Panc1 (cell line): ENCODE results near the gene ITPRIP. TPM values are rescaled to one million over a fixed set of nuclear protein-coding genes. Genes with fewer than 3 reads are reported as not detected.

Experiments
- ATAC-seq: fragments of 200-7000 bp; cut with Tn5 transposase; 2 replicates; pipeline ENCODE4 v1.9.1; 2020; ENCODE audit warnings: mild to moderate bottlenecking, moderate library complexity
- BruUV-seq: library from RNA; stranded (reverse); fragments of 400-500 nt; replicated peaks from 2 replicates; lab custom pipeline; 2021; lab: Mats Ljungman, UMichigan
- CTCF ChIA-PET: fragments of 300-600 bp; sonication (Branson Sonifier 250); formaldehyde crosslinking; loops from one replicate; lab custom pipeline; 2022; ENCODE audit warnings: antibody characterized with exemption; lab: Charles Lee
- POLR2A ChIA-PET: fragments of 300-600 bp; sonication (Branson Sonifier 250); formaldehyde crosslinking; loops from one replicate; lab custom pipeline; 2022; ENCODE audit warnings: antibody characterized with exemption; lab: Charles Lee
- DNase-seq: peaks from one replicate; pipeline ENCODE4 v3.0.0-alpha.2; 2010; ENCODE audit warnings: low read depth, low spot score
- H3K27ac ChIP-seq: 2 replicates; pipeline ENCODE4 v1.5.1; 2011; ENCODE audit warnings: mild to moderate bottlenecking, low read length, inconsistent platforms
- H3K27me3 ChIP-seq: fragments of 200-500 bp; sonication (Bioruptor generic); 2 replicates; pipeline ENCODE4 v1.6.0; 2014; ENCODE audit warnings: low read length, inconsistent platforms; ENCODE audit not compliant: control insufficient read depth, insufficient read depth
- H3K36me3 ChIP-seq: fragments of 200-500 bp; sonication (Bioruptor generic); 2 replicates; pipeline ENCODE4 v1.5.1; 2014; ENCODE audit warnings: inconsistent platforms, mild to moderate bottlenecking, low read length, moderate library complexity; ENCODE audit not compliant: control insufficient read depth, insufficient read depth
- H3K4me1 ChIP-seq: 2 replicates; pipeline ENCODE4 v1.5.1; 2011; ENCODE audit warnings: inconsistent platforms, mild to moderate bottlenecking, low read length, moderate library complexity; ENCODE audit not compliant: control insufficient read depth, insufficient read depth
- H3K4me3 ChIP-seq, 2 experiments: 2 replicates each; pipeline ENCODE4 v1.5.1; 2011 to 2012; ENCODE audit warnings: low read depth in 2 of 2, low read length in 2 of 2, mild to moderate bottlenecking in 2 of 2, inconsistent platforms in 1 of 2, moderate library complexity in 1 of 2
- H3K9me3 ChIP-seq: fragments of 200-500 bp; sonication (Bioruptor generic); 2 replicates; pipeline ENCODE4 v1.5.1; 2014; ENCODE audit warnings: low read depth, mild to moderate bottlenecking, inconsistent platforms, low read length, moderate library complexity; ENCODE audit not compliant: control insufficient read depth, insufficient read depth
- POLR2AphosphoS5 ChIP-seq: IDR thresholded peaks from 2 replicates; pipeline ENCODE4 v1.6.1; 2012; ENCODE audit warnings: mild to moderate bottlenecking, low read depth, low read length, moderate library complexity
- REST ChIP-seq, 2 experiments: IDR thresholded peaks; 2 replicates each; pipeline ENCODE4 v1.6.1; 2011 to 2012; ENCODE audit warnings: low read depth in 2 of 2, control low read depth in 1 of 2, low read length in 1 of 2, mild to moderate bottlenecking in 1 of 2, moderate library complexity in 1 of 2; ENCODE audit not compliant: insufficient read depth in 1 of 2
- SIN3A ChIP-seq: IDR thresholded peaks from 2 replicates; pipeline ENCODE4 v1.6.1; 2012; ENCODE audit warnings: low read depth, mild to moderate bottlenecking, low read length, moderate library complexity, borderline replicate concordance; ENCODE audit not compliant: insufficient read depth
- TCF7L2 ChIP-seq: IDR thresholded peaks from 2 replicates; pipeline ENCODE4 v1.6.1; 2011; ENCODE audit warnings: mild to moderate bottlenecking, low read depth, low read length, inconsistent platforms
- in situ Hi-C: cut with HindIII; loops from 2 replicates; pipeline ENCODE4 v1.10.0; 2016; ENCODE audit warnings: low sequenced_read_pairs, low pct_unique_long_range_greater_than_20kb
- intact Hi-C: fragments of 100-400 bp; cut with micrococcal nuclease; formaldehyde crosslinking; loops from one replicate; pipeline ENCODE4 v1.10.0; 2022; ENCODE audit not compliant: unreplicated experiment
- total RNA-seq: library from RNA; stranded (reverse); gene quantifications from one replicate; pipeline ENCODE4 v1.2.1, GENCODE V29; 2021; ENCODE audit not compliant: unreplicated experiment
- TF ChIP-seq, protein P1 (sequence below): fragments of 450-650 bp; IDR thresholded peaks from 2 replicates; pipeline ENCODE4 v1.5.1; 2017; ENCODE audit warnings: mild to moderate bottlenecking

The ITPRIP gene
- total RNA-seq, 1 experiment from 2014 or later, result 55.0 TPM

GRCh38 chr10:104321725-104322415, 16.4 kb downstream of the ITPRIP start:
- BruUV-seq, result no TSS peak
- no peak for TF ChIP-seq POLR2AphosphoS5
- TF ChIP-seq, protein P1, sequence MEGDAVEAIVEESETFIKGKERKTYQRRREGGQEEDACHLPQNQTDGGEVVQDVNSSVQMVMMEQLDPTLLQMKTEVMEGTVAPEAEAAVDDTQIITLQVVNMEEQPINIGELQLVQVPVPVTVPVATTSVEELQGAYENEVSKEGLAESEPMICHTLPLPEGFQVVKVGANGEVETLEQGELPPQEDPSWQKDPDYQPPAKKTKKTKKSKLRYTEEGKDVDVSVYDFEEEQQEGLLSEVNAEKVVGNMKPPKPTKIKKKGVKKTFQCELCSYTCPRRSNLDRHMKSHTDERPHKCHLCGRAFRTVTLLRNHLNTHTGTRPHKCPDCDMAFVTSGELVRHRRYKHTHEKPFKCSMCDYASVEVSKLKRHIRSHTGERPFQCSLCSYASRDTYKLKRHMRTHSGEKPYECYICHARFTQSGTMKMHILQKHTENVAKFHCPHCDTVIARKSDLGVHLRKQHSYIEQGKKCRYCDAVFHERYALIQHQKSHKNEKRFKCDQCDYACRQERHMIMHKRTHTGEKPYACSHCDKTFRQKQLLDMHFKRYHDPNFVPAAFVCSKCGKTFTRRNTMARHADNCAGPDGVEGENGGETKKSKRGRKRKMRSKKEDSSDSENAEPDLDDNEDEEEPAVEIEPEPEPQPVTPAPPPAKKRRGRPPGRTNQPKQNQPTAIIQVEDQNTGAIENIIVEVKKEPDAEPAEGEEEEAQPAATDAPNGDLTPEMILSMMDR, result no peak

GRCh38 chr10:104321226-104321625, 17.0 kb downstream of the ITPRIP start:
- Histone ChIP-seq H3K27me3 (no peaks in the 10 kb centered on the region), H3K36me3 (no peaks in the 10 kb centered on the region), H3K27ac (peak overlapping the region; percentile 60), H3K9me3 (no peaks in the 10 kb centered on the region), H3K4me1 (peaks cover 83% of the 10 kb centered on the region), H3K4me3 (no peak overlapping the region)
- ChIA-PET POLR2A (no interaction called here), CTCF (interaction anchor here (0.6 to 1.2 kb wide), 3 partner anchors 17 to 50 kb away, joined by 3 to 9 read pairs (median 3); partner anchors contain the start of gene ITPRIP)
- ATAC-seq (no peak), DNase-seq (no peak)
- no peak for TF ChIP-seq TCF7L2
- TF ChIP-seq, protein P1, result no peak
- no peak for TF ChIP-seq REST (IDR thresholded peaks at IDR 0.05; ENCODE audit: insufficient read depth in 1 of 2, low read depth in 2 of 2, low read length in 1 of 2)
- no peak for TF ChIP-seq POLR2AphosphoS5
- TF ChIP-seq SIN3A, result no peak
- in situ Hi-C loops, result no loop called here
- intact Hi-C loops, result no loop called here
- BruUV-seq, result no TSS peak

More at GRCh38 chr10:104321725-104322415, 16.4 kb downstream of the ITPRIP start:
- Histone ChIP-seq H3K27me3 (no peaks in the 10 kb centered on the region), H3K36me3 (no peaks in the 10 kb centered on the region), H3K4me1 (peaks cover 90% of the 10 kb centered on the region), H3K4me3 (no peak overlapping the region), H3K9me3 (no peaks in the 10 kb centered on the region), H3K27ac (peak overlapping the region; percentile 60)
- intact Hi-C loops, result no loop called here
- ChIA-PET POLR2A (no interaction called here), CTCF (interaction anchor here (0.6 to 1.2 kb wide), 4 partner anchors 16 to 434 kb away, joined by 3 to 9 read pairs (median 6); partner anchors contain the start of gene ITPRIP)
- in situ Hi-C loops, result no loop called here
- no peak for ATAC-seq
- DNase-seq, result no peak
